CD4-positive, alpha-beta memory T cell (primary cell): ENCODE results near the gene DNAH5. TPM values are rescaled to one million over a fixed set of nuclear protein-coding genes. Genes with fewer than 3 reads are reported as not detected.
"Not testable (repeated sequence)": the region's sequence is repeated elsewhere in the genome, so short reads cannot be mapped to it uniquely, and the experiment has no call there.

Experiments
- CTCF ChIA-PET: fragments of 350-600 bp; sonication (Branson Sonifier 250); formaldehyde crosslinking; loops from one replicate; lab custom pipeline; 2021; ENCODE audit warnings: inconsistent platforms; ENCODE audit not compliant: partially characterized antibody; lab: Charles Lee
- POLR2A ChIA-PET: fragments of 350-600 bp; sonication (Branson Sonifier 250); formaldehyde crosslinking; loops from one replicate; lab custom pipeline; 2021; ENCODE audit not compliant: partially characterized antibody; lab: Charles Lee
- DNase-seq, 5 donors: peaks; one replicate each; pipeline versions ENCODE4 v3.0.0 to v3.0.0-alpha.2; 2020 to 2022; ENCODE audit warnings: mixed read lengths in 1 of 5
- H3K27ac ChIP-seq: one replicate; pipeline ENCODE4 v1.7.0; 2013; ENCODE audit warnings: low read depth, low read length
- H3K27me3 ChIP-seq: 2 replicates; pipeline ENCODE4 v1.7.0; 2013; ENCODE audit warnings: mild to moderate bottlenecking, low read length, moderate library complexity; ENCODE audit not compliant: insufficient read depth
- H3K36me3 ChIP-seq: 2 replicates; pipeline ENCODE4 v1.7.0; 2013; ENCODE audit warnings: mild to moderate bottlenecking, low read length, moderate library complexity; ENCODE audit not compliant: insufficient read depth
- H3K4me1 ChIP-seq: 2 replicates; pipeline ENCODE4 v1.7.0; 2013; ENCODE audit warnings: mild to moderate bottlenecking, low read length, moderate library complexity; ENCODE audit not compliant: insufficient read depth
- H3K4me3 ChIP-seq, 2 donors: one replicate each; pipeline ENCODE4 v1.7.0; 2013; ENCODE audit warnings: low read length in 2 of 2, mild to moderate bottlenecking in 1 of 2
- H3K9me3 ChIP-seq, 2 donors: one replicate each; pipeline ENCODE4 v1.7.0; 2013; ENCODE audit warnings: low read length in 2 of 2, control low read depth in 1 of 2; ENCODE audit not compliant: control insufficient read depth in 1 of 2
- H3K27ac Mint-ChIP-seq, 7 donors: one replicate each; pipeline ENCODE4 v1.8.0; 2020 to 2021; ENCODE audit warnings: mixed read lengths in 7 of 7, mild to moderate bottlenecking in 6 of 7, inconsistent platforms in 3 of 7, moderate library complexity in 3 of 7
- H3K27me3 Mint-ChIP-seq, 2 donors: one replicate each; pipeline ENCODE4 v1.8.0; 2020 to 2021; ENCODE audit warnings: mixed read lengths in 2 of 2
- H3K36me3 Mint-ChIP-seq, 2 donors: one replicate each; pipeline ENCODE4 v1.8.0; 2020 to 2021; ENCODE audit warnings: mixed read lengths in 2 of 2, inconsistent platforms in 1 of 2, mild to moderate bottlenecking in 1 of 2
- H3K4me1 Mint-ChIP-seq, 4 donors: one replicate each; pipeline ENCODE4 v1.8.0; 2020 to 2021; ENCODE audit warnings: mixed read lengths in 4 of 4, mild to moderate bottlenecking in 1 of 4
- H3K4me3 Mint-ChIP-seq, 8 donors: one replicate each; pipeline ENCODE4 v1.8.0; 2020 to 2021; ENCODE audit warnings: mixed read lengths in 8 of 8, mild to moderate bottlenecking in 7 of 8, moderate library complexity in 6 of 8, inconsistent platforms in 3 of 8
- H3K9me3 Mint-ChIP-seq, 8 donors: one replicate each; pipeline ENCODE4 v1.8.0; 2020 to 2021; ENCODE audit warnings: mixed read lengths in 8 of 8, mild to moderate bottlenecking in 5 of 8, inconsistent platforms in 3 of 8, moderate library complexity in 1 of 8
- intact Hi-C: fragments of 100-400 bp; cut with micrococcal nuclease; formaldehyde crosslinking; loops from one replicate; pipeline ENCODE4 v1.15.1; 2023
- polyA plus RNA-seq, 2 donors: library from polyadenylated mRNA; unstranded; fragments of 300-500 nt; fragmentation: Illumina TruSeq; gene quantifications; one replicate each; pipeline ENCODE4 v1.2.3, GENCODE V29; 2021
- total RNA-seq, 2 experiments: library from RNA; stranded (reverse); gene quantifications; one replicate each; pipeline ENCODE4 v1.2.3, GENCODE V29; 2021

DNAH5 gene
- total and polyA plus RNA-seq, 4 experiments from 2014 or later, result not detected

- Mint-ChIP-seq H3K9me3 (peaks cover 0 to 9% (median 2%) of the 10 kb centered on the region in 8 donors), H3K4me1 (no peaks in the 10 kb centered on the region), H3K27ac (no peak overlapping the region), H3K4me3 (no peak overlapping the region), H3K36me3 (no peaks in the 10 kb centered on the region), H3K27me3 (peaks cover 0 to 3% of the 10 kb centered on the region in 2 donors)
- no peak for DNase-seq
- intact Hi-C loops, result loop anchor here (5.0 kb wide), 1 partner anchor 286 kb away; no protein-coding TSS in a partner anchor
- Histone ChIP-seq H3K4me3 (no peak overlapping the region), H3K27me3 (no peaks in the 10 kb centered on the region), H3K27ac (no peak overlapping the region), H3K36me3 (no peaks in the 10 kb centered on the region), H3K4me1 (no peaks in the 10 kb centered on the region), H3K9me3 (no peaks in the 10 kb centered on the region)
- CTCF ChIA-PET, result no interaction called here
- POLR2A ChIA-PET, result no interaction called here
Observed at GRCh38 chr5:13985731-13986418, 41.4 kb upstream of the DNAH5 start.

- intact Hi-C loops, result loop anchor here (5.0 kb wide), 1 partner anchor 287 kb away; no protein-coding TSS in a partner anchor
Observed at GRCh38 chr5:13984888-13985287, 40.4 kb upstream of the DNAH5 start.

GRCh38 chr5:13976867-13977830 lies 32.7 kb upstream of the DNAH5 start:
- no peaks in the 10 kb centered on the region for H3K36me3 ChIP-seq
- no peaks in the 10 kb centered on the region for H3K9me3 ChIP-seq
- no peaks in the 10 kb centered on the region for H3K4me1 Mint-ChIP-seq
- intact Hi-C loops, result no loop called here
- peaks cover 0 to 8% (median 4%) of the 10 kb centered on the region in 8 donors for H3K9me3 Mint-ChIP-seq
- POLR2A ChIA-PET, result no interaction called here
- no peaks in the 10 kb centered on the region for H3K4me1 ChIP-seq
- H3K4me3 ChIP-seq, result no peak overlapping the region
- no peaks in the 10 kb centered on the region for H3K27me3 ChIP-seq
- peaks cover 0 to 3% of the 10 kb centered on the region in 2 donors for H3K27me3 Mint-ChIP-seq
- H3K27ac Mint-ChIP-seq, result no peak overlapping the region
- CTCF ChIA-PET, result no interaction called here
- no peak for DNase-seq
- no peak overlapping the region for H3K27ac ChIP-seq
- H3K36me3 Mint-ChIP-seq, result no peaks in the 10 kb centered on the region
- no peak overlapping the region for H3K4me3 Mint-ChIP-seq

More at GRCh38 chr5:13984888-13985287, 40.4 kb upstream of the DNAH5 start:
- H3K36me3 ChIP-seq, DNase-seq, CTCF ChIA-PET, H3K27me3 Mint-ChIP-seq, H3K9me3 ChIP-seq, H3K36me3 Mint-ChIP-seq, H3K4me1 ChIP-seq, H3K27me3 ChIP-seq, H3K4me1 Mint-ChIP-seq, H3K27ac ChIP-seq, POLR2A ChIA-PET, H3K4me3 ChIP-seq, H3K4me3 Mint-ChIP-seq, H3K9me3 Mint-ChIP-seq, H3K27ac Mint-ChIP-seq: not testable (repeated sequence)

- intact Hi-C loops, result no loop called here
- Histone ChIP-seq H3K9me3 (no peaks in the 10 kb centered on the region), H3K4me3 (no peak overlapping the region), H3K36me3 (no peaks in the 10 kb centered on the region), H3K27me3 (no peaks in the 10 kb centered on the region), H3K27ac (no peak overlapping the region), H3K4me1 (no peaks in the 10 kb centered on the region)
- Mint-ChIP-seq H3K27me3 (peaks cover 0 to 3% of the 10 kb centered on the region in 2 donors), H3K36me3 (no peaks in the 10 kb centered on the region), H3K4me1 (no peaks in the 10 kb centered on the region), H3K4me3 (no peak overlapping the region), H3K27ac (no peak overlapping the region), H3K9me3 (peaks cover 0 to 6% (median 5%) of the 10 kb centered on the region in 8 donors)
- no peak for DNase-seq
- POLR2A ChIA-PET, result no interaction called here
- CTCF ChIA-PET, result no interaction called here
Observed at GRCh38 chr5:13976223-13976622, 31.7 kb upstream of the DNAH5 start.

GRCh38 chr5:13975246-13975645 lies 30.8 kb upstream of the DNAH5 start:
- Histone ChIP-seq H3K4me3 (no peak overlapping the region), H3K27ac (no peak overlapping the region), H3K27me3 (no peaks in the 10 kb centered on the region), H3K9me3 (no peaks in the 10 kb centered on the region), H3K36me3 (no peaks in the 10 kb centered on the region), H3K4me1 (no peaks in the 10 kb centered on the region)
- no peaks in the 10 kb centered on the region for H3K4me1 Mint-ChIP-seq
- no peak for DNase-seq
- intact Hi-C loops, result no loop called here
- POLR2A ChIA-PET, result no interaction called here
- CTCF ChIA-PET, result no interaction called here
- no peaks in the 10 kb centered on the region for H3K36me3 Mint-ChIP-seq
- H3K9me3 Mint-ChIP-seq, result peaks cover 0 to 6% (median 2%) of the 10 kb centered on the region in 8 donors
- H3K27ac Mint-ChIP-seq, result peak overlapping the region in 1 of 7 donors; percentile 2
- no peak overlapping the region for H3K4me3 Mint-ChIP-seq
- peaks cover 0 to 2% of the 10 kb centered on the region in 2 donors for H3K27me3 Mint-ChIP-seq

GRCh38 chr5:13973724-13974123 lies 29.2 kb upstream of the DNAH5 start:
- H3K4me3 ChIP-seq, result no peak overlapping the region
- intact Hi-C loops, result no loop called here
- no peaks in the 10 kb centered on the region for H3K36me3 Mint-ChIP-seq
- no peak overlapping the region for H3K27ac ChIP-seq
- H3K9me3 Mint-ChIP-seq, result peaks cover 0 to 6% (median 2%) of the 10 kb centered on the region in 8 donors
- no peak for DNase-seq
- H3K9me3 ChIP-seq, result no peaks in the 10 kb centered on the region
- ChIA-PET CTCF (no interaction called here), POLR2A (no interaction called here)
- no peak overlapping the region for H3K27ac Mint-ChIP-seq
- no peaks in the 10 kb centered on the region for H3K27me3 ChIP-seq
- H3K4me1 ChIP-seq, result no peaks in the 10 kb centered on the region
- H3K4me1 Mint-ChIP-seq, result no peaks in the 10 kb centered on the region
- no peaks in the 10 kb centered on the region for H3K36me3 ChIP-seq
- H3K27me3 Mint-ChIP-seq, result no peaks in the 10 kb centered on the region
- H3K4me3 Mint-ChIP-seq, result no peak overlapping the region

GRCh38 chr5:13972029-13972428 lies 27.5 kb upstream of the DNAH5 start:
- Histone ChIP-seq H3K4me3 (no peak overlapping the region), H3K4me1 (no peaks in the 10 kb centered on the region), H3K27me3 (no peaks in the 10 kb centered on the region), H3K9me3 (no peaks in the 10 kb centered on the region), H3K36me3 (no peaks in the 10 kb centered on the region), H3K27ac (no peak overlapping the region)
- Mint-ChIP-seq H3K27ac (no peak overlapping the region), H3K4me3 (no peak overlapping the region), H3K27me3 (no peaks in the 10 kb centered on the region), H3K4me1 (no peaks in the 10 kb centered on the region), H3K36me3 (no peaks in the 10 kb centered on the region), H3K9me3 (peaks cover 0 to 8% (median 3%) of the 10 kb centered on the region in 8 donors)
- no peak for DNase-seq
- ChIA-PET CTCF (no interaction called here), POLR2A (no interaction called here)
- intact Hi-C loops, result no loop called here
